ENCODE results near the gene PIK3C2B.

DNA sequence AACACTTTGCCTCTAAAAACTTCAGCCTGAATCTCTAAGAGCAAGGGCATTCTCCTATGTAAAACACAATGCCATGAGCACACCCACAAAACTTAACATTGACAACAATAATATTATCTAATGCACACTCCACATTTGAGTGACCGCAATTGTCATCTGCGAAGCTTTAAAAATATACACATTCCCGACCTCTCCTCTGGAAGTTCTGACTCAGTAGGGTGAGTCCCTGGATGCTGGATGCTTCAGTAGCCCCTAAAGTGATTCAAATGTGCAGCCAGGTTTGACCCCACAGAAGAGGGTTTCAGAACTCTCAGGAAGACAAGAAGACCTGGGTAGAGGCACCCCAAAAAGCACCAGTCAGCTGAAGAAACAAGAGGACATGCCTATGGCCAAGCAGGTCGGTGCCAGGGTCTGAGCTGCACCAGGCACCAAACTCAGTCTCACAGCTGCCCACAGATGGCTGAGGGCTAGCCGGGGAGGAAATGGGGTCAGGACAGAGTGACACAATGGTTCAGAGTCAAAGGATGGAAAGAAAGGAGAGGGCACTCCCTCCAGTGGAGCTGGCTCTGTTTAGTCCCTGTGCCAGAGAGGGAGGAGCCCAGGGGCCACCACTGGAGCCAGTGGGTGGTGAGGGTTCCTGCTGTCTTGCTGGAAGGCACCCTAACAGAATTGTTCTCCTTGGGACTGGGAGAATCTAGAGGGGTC lies 17.4 kb downstream of the PIK3C2B start:
- TF ChIP-seq, protein P1, sequence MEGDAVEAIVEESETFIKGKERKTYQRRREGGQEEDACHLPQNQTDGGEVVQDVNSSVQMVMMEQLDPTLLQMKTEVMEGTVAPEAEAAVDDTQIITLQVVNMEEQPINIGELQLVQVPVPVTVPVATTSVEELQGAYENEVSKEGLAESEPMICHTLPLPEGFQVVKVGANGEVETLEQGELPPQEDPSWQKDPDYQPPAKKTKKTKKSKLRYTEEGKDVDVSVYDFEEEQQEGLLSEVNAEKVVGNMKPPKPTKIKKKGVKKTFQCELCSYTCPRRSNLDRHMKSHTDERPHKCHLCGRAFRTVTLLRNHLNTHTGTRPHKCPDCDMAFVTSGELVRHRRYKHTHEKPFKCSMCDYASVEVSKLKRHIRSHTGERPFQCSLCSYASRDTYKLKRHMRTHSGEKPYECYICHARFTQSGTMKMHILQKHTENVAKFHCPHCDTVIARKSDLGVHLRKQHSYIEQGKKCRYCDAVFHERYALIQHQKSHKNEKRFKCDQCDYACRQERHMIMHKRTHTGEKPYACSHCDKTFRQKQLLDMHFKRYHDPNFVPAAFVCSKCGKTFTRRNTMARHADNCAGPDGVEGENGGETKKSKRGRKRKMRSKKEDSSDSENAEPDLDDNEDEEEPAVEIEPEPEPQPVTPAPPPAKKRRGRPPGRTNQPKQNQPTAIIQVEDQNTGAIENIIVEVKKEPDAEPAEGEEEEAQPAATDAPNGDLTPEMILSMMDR (IDR thresholded peaks at IDR 0.05), result no peak
- TF ChIP-seq POLR2A (IDR thresholded peaks at IDR 0.05), result no peak
- TF ChIP-seq POLR2AphosphoS5 (IDR thresholded peaks at IDR 0.05), result no peak
- TF ChIP-seq EP300 (IDR thresholded peaks at IDR 0.05), result no peak

All from gastroesophageal sphincter (tissue), 3 donors.